ENCODE measurements around the gene SIGLEC6. TPM values are rescaled to one million over a fixed set of nuclear protein-coding genes. Genes with fewer than 3 reads are reported as not detected.

Gene SIGLEC6
- total RNA-seq, 1 donor from 2014 or later, result not detected

GRCh38 chr19:51469162-51469561 lies 62.3 kb downstream of the SIGLEC6 start:
- no peak for TF ChIP-seq CTCF (IDR thresholded peaks at IDR 0.05; ENCODE audit: insufficient read depth, low read length, poor library complexity, severe bottlenecking)
- DNase-seq (ENCODE audit: low read depth), result no peak

GRCh38 chr19:51468545-51468920 lies 62.9 kb downstream of the SIGLEC6 start:
- Histone ChIP-seq H3K4me3 (ENCODE audit: low read depth, low read length) (no peak overlapping the region), H3K27me3 (ENCODE audit: control insufficient read depth, insufficient read depth, low read length) (no peaks in the 10 kb centered on the region), H3K36me3 (ENCODE audit: control insufficient read depth, insufficient read depth, low read length) (no peaks in the 10 kb centered on the region)
- no peak for DNase-seq (ENCODE audit: low read depth)
- no peak for TF ChIP-seq CTCF (IDR thresholded peaks at IDR 0.05; ENCODE audit: insufficient read depth, low read length, poor library complexity, severe bottlenecking)

More at GRCh38 chr19:51469162-51469561, 62.3 kb downstream of the SIGLEC6 start:
- Histone ChIP-seq H3K4me3 (ENCODE audit: low read depth, low read length) (no peak overlapping the region), H3K36me3 (ENCODE audit: control insufficient read depth, insufficient read depth, low read length) (no peaks in the 10 kb centered on the region), H3K27me3 (ENCODE audit: control insufficient read depth, insufficient read depth, low read length) (no peaks in the 10 kb centered on the region)

- TF ChIP-seq CTCF (IDR thresholded peaks at IDR 0.05; ENCODE audit: insufficient read depth, low read length, poor library complexity, severe bottlenecking), result no peak
- H3K27me3 ChIP-seq (ENCODE audit: control insufficient read depth, insufficient read depth, low read length), result no peaks in the 10 kb centered on the region
- H3K4me3 ChIP-seq (ENCODE audit: low read depth, low read length), result no peak overlapping the region
- no peaks in the 10 kb centered on the region for H3K36me3 ChIP-seq (ENCODE audit: control insufficient read depth, insufficient read depth, low read length)
- no peak for DNase-seq (ENCODE audit: low read depth)
Measured at GRCh38 chr19:51467864-51468544, 63.5 kb downstream of the SIGLEC6 start.

Other genes starting within 250 kb of the SIGLEC6 start
- gene IGLON5, start 220.0 kb downstream of the SIGLEC6 start, total RNA-seq, result 0.04 and 0.07 TPM in 2 replicates
- gene VSIG10L, start 189.5 kb downstream of the SIGLEC6 start, total RNA-seq, result 1.1 and 1.5 TPM in 2 replicates
- gene ETFB, start 165.3 kb downstream of the SIGLEC6 start, total RNA-seq, result 29.8 and 36.9 TPM in 2 replicates
- gene CLDND2, start 162.7 kb downstream of the SIGLEC6 start, total RNA-seq, result not detected in 2 replicates
- gene NKG7, start 159.0 kb downstream of the SIGLEC6 start, total RNA-seq, result not detected in 2 replicates
- gene LIM2, start 143.7 kb downstream of the SIGLEC6 start, total RNA-seq, result not detected in 2 replicates
- not detected in 2 replicates for gene C19orf84, start 141.1 kb downstream of the SIGLEC6 start, total RNA-seq
- gene SIGLEC10, start 114.0 kb downstream of the SIGLEC6 start, total RNA-seq, result 0.04 and 0.55 TPM in 2 replicates
- not detected in 2 replicates for gene SIGLEC8, start 73.2 kb downstream of the SIGLEC6 start, total RNA-seq
- not detected in 2 replicates for gene CEACAM18, start 53.1 kb downstream of the SIGLEC6 start, total RNA-seq
- gene SIGLEC12, start 29.9 kb downstream of the SIGLEC6 start, total RNA-seq, result 1.4 TPM in 1 of 2 replicates, not detected in the other
- 4.9 and 5.0 TPM in 2 replicates for gene ZNF175, start 39.6 kb upstream of the SIGLEC6 start, total RNA-seq
- gene SIGLEC5, start 98.7 kb upstream of the SIGLEC6 start, total RNA-seq, result not detected in 2 replicates
- not detected in 2 replicates for gene SIGLEC14, start 115.2 kb upstream of the SIGLEC6 start, total RNA-seq
- 7.8 and 12.6 TPM in 2 replicates for gene SPACA6, start 161.7 kb upstream of the SIGLEC6 start, total RNA-seq
- not detected in 2 replicates for gene HAS1, start 192.3 kb upstream of the SIGLEC6 start, total RNA-seq
- not detected in 2 replicates for gene FPR1, start 220.2 kb upstream of the SIGLEC6 start, total RNA-seq
- gene FPR2, start 229.5 kb upstream of the SIGLEC6 start, total RNA-seq, result not detected in 2 replicates

Data from kidney epithelial cell (primary cell).